Calu3 (cell line): Measurements from ENCODE around the gene BLTP3A. TPM values are rescaled to one million over a fixed set of nuclear protein-coding genes. Genes with fewer than 3 reads are reported as not detected.
A peak's percentile ranks its signal among the peaks of the same experiment; 100 is the strongest.

Experiments
- BruUV-seq: library from RNA; stranded (reverse); fragments of 400-500 nt; replicated peaks from 2 replicates; lab custom pipeline; 2021; lab: Mats Ljungman, UMichigan
- CTCF ChIA-PET: fragments of 300-600 bp; sonication (Branson Sonifier 250); formaldehyde crosslinking; loops from one replicate; lab custom pipeline; 2022; ENCODE audit warnings: antibody characterized with exemption; lab: Charles Lee
- DNase-seq: peaks from one replicate; pipeline ENCODE4 v3.0.0; 2022
- H3K27ac Mint-ChIP-seq: one replicate; pipeline ENCODE4 v1.8.0; 2022; ENCODE audit warnings: mixed read lengths; ENCODE audit not compliant: unreplicated experiment
- H3K27me3 Mint-ChIP-seq: one replicate; pipeline ENCODE4 v1.8.0; 2022; ENCODE audit warnings: mixed read lengths; ENCODE audit not compliant: unreplicated experiment
- H3K36me3 Mint-ChIP-seq: one replicate; pipeline ENCODE4 v1.8.0; 2022; ENCODE audit warnings: mild to moderate bottlenecking, moderate library complexity, mixed read lengths; ENCODE audit not compliant: insufficient read depth, unreplicated experiment
- H3K4me1 Mint-ChIP-seq: one replicate; pipeline ENCODE4 v1.8.0; 2022; ENCODE audit warnings: mild to moderate bottlenecking, low read depth, mixed read lengths; ENCODE audit not compliant: unreplicated experiment
- H3K4me3 Mint-ChIP-seq: one replicate; pipeline ENCODE4 v1.8.0; 2022; ENCODE audit warnings: mild to moderate bottlenecking, low read depth, moderate library complexity, mixed read lengths; ENCODE audit not compliant: unreplicated experiment
- H3K9me3 Mint-ChIP-seq: one replicate; pipeline ENCODE4 v1.8.0; 2022; ENCODE audit warnings: low read depth, mixed read lengths; ENCODE audit not compliant: unreplicated experiment
- CTCF ChIP-seq: fragments of 200-600 bp; IDR thresholded peaks from one replicate; pipeline ENCODE4 v1.8.0; 2022; ENCODE audit warnings: antibody characterized with exemption; ENCODE audit not compliant: unreplicated experiment
- intact Hi-C: fragments of 100-400 bp; cut with micrococcal nuclease; formaldehyde crosslinking; loops from one replicate; pipeline ENCODE4 v1.10.0; 2022; ENCODE audit not compliant: unreplicated experiment
- total RNA-seq: library from RNA; stranded (reverse); gene quantifications from 2 replicates; pipeline ENCODE4 v1.2.3, GENCODE V29; 2022

Gene BLTP3A
- total RNA-seq, 1 experiment from 2014 or later = 33.4 TPM

GRCh38 chr6:34788111-34788510, 3.8 kb upstream of the BLTP3A start:
- H3K27ac Mint-ChIP-seq = no peak overlapping the region
- peaks cover 31% of the 10 kb centered on the region for H3K36me3 Mint-ChIP-seq
- no peak for DNase-seq
- no peak overlapping the region for H3K4me3 Mint-ChIP-seq
- H3K27me3 Mint-ChIP-seq = no peaks in the 10 kb centered on the region
- CTCF ChIA-PET = no interaction called here
- intact Hi-C loops = no loop called here
- peaks cover 15% of the 10 kb centered on the region for H3K4me1 Mint-ChIP-seq
- no peak for TF ChIP-seq CTCF
- H3K9me3 Mint-ChIP-seq = no peaks in the 10 kb centered on the region
- no TSS peak for BruUV-seq

GRCh38 chr6:34791164-34791700, 651 bp upstream of the BLTP3A start:
- Mint-ChIP-seq H3K4me1 (peaks cover 31% of the 10 kb centered on the region), H3K27ac (peak overlapping the region; percentile 96), H3K27me3 (no peaks in the 10 kb centered on the region), H3K9me3 (no peaks in the 10 kb centered on the region), H3K36me3 (peaks cover 37% of the 10 kb centered on the region), H3K4me3 (peak overlapping the region; percentile 93)
- DNase-seq = peak; percentile 76
- BruUV-seq = TSS peak; percentile 86
- intact Hi-C loops = no loop called here
- CTCF ChIA-PET = interaction anchor here (0.5 to 3.1 kb wide), 16 partner anchors 8 to 1345 kb away, joined by 3 to 10 read pairs (median 4); partner anchors contain the start of genes ILRUN and SNRPC
- no peak for TF ChIP-seq CTCF

GRCh38 chr6:34792605-34793500, 970 bp downstream of the BLTP3A start:
- TSS peak; percentile 49 for BruUV-seq
- intact Hi-C loops = no loop called here

More at GRCh38 chr6:34792605-34793500, 970 bp downstream of the BLTP3A start:
- peak overlapping the region; percentile 96 for H3K27ac Mint-ChIP-seq
- peak overlapping the region; percentile 93 for H3K4me3 Mint-ChIP-seq
- CTCF ChIA-PET = interaction anchor here (0.5 to 3.1 kb wide), 6 partner anchors 12 to 559 kb away, joined by 3 to 10 read pairs (median 4); partner anchors contain the start of gene SNRPC
- H3K36me3 Mint-ChIP-seq = peaks cover 37% of the 10 kb centered on the region
- H3K27me3 Mint-ChIP-seq = no peaks in the 10 kb centered on the region
- no peak for TF ChIP-seq CTCF
- H3K9me3 Mint-ChIP-seq = no peaks in the 10 kb centered on the region
- peak; percentile 48 for DNase-seq
- peaks cover 34% of the 10 kb centered on the region for H3K4me1 Mint-ChIP-seq
